SK-N-MC (cell line): ENCODE results near the gene DISC1.

ENCODE experiments used
- EZH2 ChIP-seq: fragments of 200-600 bp; sonication (generic); IDR thresholded peaks from one replicate; pipeline ENCODE4 v1.6.1; 2017; ENCODE audit warnings: antibody characterized with exemption
- FOXP2 ChIP-seq: optimal IDR thresholded peaks from 2 replicates; pipeline ENCODE3; 2011; ENCODE audit warnings: mild to moderate bottlenecking, moderate library complexity; ENCODE audit not compliant: insufficient read depth; ENCODE audit errors: extremely low read length, control extremely low read depth
- POLR2AphosphoS5 ChIP-seq: IDR thresholded peaks from 2 replicates; pipeline ENCODE4 v1.6.1; 2012; ENCODE audit warnings: mild to moderate bottlenecking, low read depth, low read length, borderline replicate concordance

GRCh38 chr1:232009741-232010140 lies 383.2 kb downstream of the DISC1 start:
- TF ChIP-seq POLR2AphosphoS5 (no peak), EZH2 (no peak), FOXP2 (no peak)
